ENCODE data around the gene ZKSCAN1. TPM values are rescaled to one million over a fixed set of nuclear protein-coding genes. Genes with fewer than 3 reads are reported as not detected.

Gene ZKSCAN1
- total RNA-seq, 8 experiments from 2014 or later = 26.1 to 68.7 (median 48.3) TPM

GRCh38 chr7:100053215-100053614 lies 37.8 kb downstream of the ZKSCAN1 start:
- H3K27ac ChIP-seq = no peak overlapping the region
- in situ Hi-C loops (cut with MboI; ENCODE audit: low pct_unique_long_range_greater_than_20kb in 2 of 9, low sequenced_read_pairs in 9 of 9, unreplicated experiment in 9 of 9) = no loop called here
- 20 to 100% (median 75%) methylated on average over 1 to 3 of the region's 3 CpGs; no CpG with 5 or more reads in 2 of the 10 experiments for WGBS, 10 experiments
- peaks cover 10 to 12% of the 10 kb centered on the region in 2 donors for H3K4me1 ChIP-seq (replicated peaks in 1 of 2)
- ATAC-seq (replicated peaks in 6 of 8) = peak in 5 of 8 experiments; percentile 10 to 71 (median 34)
- H3K4me3 ChIP-seq = no peak overlapping the region

GRCh38 chr7:100057006-100057405 lies 41.6 kb downstream of the ZKSCAN1 start:
- in situ Hi-C loops (cut with MboI; ENCODE audit: low pct_unique_long_range_greater_than_20kb in 2 of 9, low sequenced_read_pairs in 9 of 9, unreplicated experiment in 9 of 9) = no loop called here
- Histone ChIP-seq H3K27ac (no peak overlapping the region), H3K4me3 (no peak overlapping the region), H3K4me1 (replicated peaks in 1 of 2) (no peaks in the 10 kb centered on the region)
- no peak for ATAC-seq (replicated peaks in 6 of 8)
- WGBS, 10 experiments = 85 to 100% (median 93%) methylated on average over 1 to 6 of the region's 10 CpGs; no CpG with 5 or more reads in 3 of the 10 experiments

- Histone ChIP-seq H3K27ac (no peak overlapping the region), H3K4me1 (replicated peaks in 1 of 2) (no peaks in the 10 kb centered on the region), H3K4me3 (no peak overlapping the region)
- ATAC-seq (replicated peaks in 6 of 8) = no peak
- WGBS, 10 experiments = 67 to 100% (median 93%) methylated on average over 1 to 5 of the region's 5 CpGs
- in situ Hi-C loops (cut with MboI; ENCODE audit: low pct_unique_long_range_greater_than_20kb in 2 of 9, low sequenced_read_pairs in 9 of 9, unreplicated experiment in 9 of 9) = no loop called here
Observed at GRCh38 chr7:100059251-100059739, 43.9 kb downstream of the ZKSCAN1 start.

GRCh38 chr7:100061518-100062193 lies 46.3 kb downstream of the ZKSCAN1 start:
- Histone ChIP-seq H3K4me1 (replicated peaks in 1 of 2) (no peaks in the 10 kb centered on the region), H3K27ac (no peak overlapping the region), H3K4me3 (no peak overlapping the region)
- in situ Hi-C loops (cut with MboI; ENCODE audit: low pct_unique_long_range_greater_than_20kb in 2 of 9, low sequenced_read_pairs in 9 of 9, unreplicated experiment in 9 of 9) = no loop called here
- WGBS, 10 experiments = 81 to 100% (median 95%) methylated on average over 2 to 10 of the region's 11 CpGs
- no peak for ATAC-seq (replicated peaks in 6 of 8)

- H3K4me1 ChIP-seq (replicated peaks in 1 of 2) = no peaks in the 10 kb centered on the region
- no peak overlapping the region for H3K4me3 ChIP-seq
- in situ Hi-C loops (cut with MboI; ENCODE audit: low pct_unique_long_range_greater_than_20kb in 2 of 9, low sequenced_read_pairs in 9 of 9, unreplicated experiment in 9 of 9) = no loop called here
- 79 to 100% (median 100%) methylated on average over 1 to 4 of the region's 4 CpGs; no CpG with 5 or more reads in 2 of the 10 experiments for WGBS, 10 experiments
- H3K27ac ChIP-seq = no peak overlapping the region
- ATAC-seq (replicated peaks in 6 of 8) = no peak
Observed at GRCh38 chr7:100063376-100063775, 48.0 kb downstream of the ZKSCAN1 start.

- in situ Hi-C loops (cut with MboI; ENCODE audit: low pct_unique_long_range_greater_than_20kb in 2 of 9, low sequenced_read_pairs in 9 of 9, unreplicated experiment in 9 of 9) = no loop called here
- 87 to 100% (median 96%) methylated on average over 2 to 5 of the region's 9 CpGs; no CpG with 5 or more reads in 5 of the 10 experiments for WGBS, 10 experiments
- ATAC-seq (replicated peaks in 6 of 8) = no peak
Observed at GRCh38 chr7:100064162-100064561, 48.8 kb downstream of the ZKSCAN1 start.

GRCh38 chr7:100065452-100066186 lies 50.2 kb downstream of the ZKSCAN1 start:
- H3K4me1 ChIP-seq (replicated peaks in 1 of 2) = no peaks in the 10 kb centered on the region
- H3K4me3 ChIP-seq = no peak overlapping the region
- ATAC-seq (replicated peaks in 6 of 8) = peak in 3 of 8 experiments; percentile 3 to 32 (median 17)
- in situ Hi-C loops (cut with MboI; ENCODE audit: low pct_unique_long_range_greater_than_20kb in 2 of 9, low sequenced_read_pairs in 9 of 9, unreplicated experiment in 9 of 9) = no loop called here
- 22 to 95% (median 89%) methylated on average over 2 to 7 of the region's 8 CpGs; no CpG with 5 or more reads in 1 of the 10 experiments for WGBS, 10 experiments
- H3K27ac ChIP-seq = no peak overlapping the region

More at GRCh38 chr7:100064162-100064561, 48.8 kb downstream of the ZKSCAN1 start:
- Histone ChIP-seq H3K4me3 (no peak overlapping the region), H3K4me1 (replicated peaks in 1 of 2) (no peaks in the 10 kb centered on the region), H3K27ac (no peak overlapping the region)

- Histone ChIP-seq H3K4me3 (no peak overlapping the region), H3K27ac (no peak overlapping the region), H3K4me1 (replicated peaks in 1 of 2) (no peaks in the 10 kb centered on the region)
- ATAC-seq (replicated peaks in 6 of 8) = no peak
- in situ Hi-C loops (cut with MboI; ENCODE audit: low pct_unique_long_range_greater_than_20kb in 2 of 9, low sequenced_read_pairs in 9 of 9, unreplicated experiment in 9 of 9) = no loop called here
- 82 to 100% (median 93%) methylated on average over 1 to 5 of the region's 7 CpGs; no CpG with 5 or more reads in 1 of the 10 experiments for WGBS, 10 experiments
Observed at GRCh38 chr7:100066953-100067352, 51.6 kb downstream of the ZKSCAN1 start.

GRCh38 chr7:100069991-100070390 lies 54.6 kb downstream of the ZKSCAN1 start:
- H3K27ac ChIP-seq = no peak overlapping the region
- ATAC-seq (replicated peaks in 6 of 8) = no peak
- 80 to 100% (median 93%) methylated on average over 1 to 5 of the region's 5 CpGs; no CpG with 5 or more reads in 6 of the 10 experiments for WGBS, 10 experiments
- H3K4me3 ChIP-seq = no peak overlapping the region
- in situ Hi-C loops (cut with MboI; ENCODE audit: low pct_unique_long_range_greater_than_20kb in 2 of 9, low sequenced_read_pairs in 9 of 9, unreplicated experiment in 9 of 9) = no loop called here
- H3K4me1 ChIP-seq (replicated peaks in 1 of 2) = no peaks in the 10 kb centered on the region

- Histone ChIP-seq H3K4me1 (replicated peaks in 1 of 2) (no peaks in the 10 kb centered on the region), H3K4me3 (no peak overlapping the region), H3K27ac (no peak overlapping the region)
- in situ Hi-C loops (cut with MboI; ENCODE audit: low pct_unique_long_range_greater_than_20kb in 2 of 9, low sequenced_read_pairs in 9 of 9, unreplicated experiment in 9 of 9) = no loop called here
- ATAC-seq (replicated peaks in 6 of 8) = no peak
- WGBS, 10 experiments = 92 to 100% (median 99%) methylated on average over 1 to 10 of the region's 11 CpGs; no CpG with 5 or more reads in 1 of the 10 experiments
Observed at GRCh38 chr7:100071018-100071723, 55.8 kb downstream of the ZKSCAN1 start.

- in situ Hi-C loops (cut with MboI; ENCODE audit: low pct_unique_long_range_greater_than_20kb in 2 of 9, low sequenced_read_pairs in 9 of 9, unreplicated experiment in 9 of 9) = no loop called here
- no peak overlapping the region for H3K27ac ChIP-seq
- no peak for ATAC-seq (replicated peaks in 6 of 8)
- no peaks in the 10 kb centered on the region for H3K4me1 ChIP-seq (replicated peaks in 1 of 2)
- no peak overlapping the region for H3K4me3 ChIP-seq
- 91 to 100% (median 95%) methylated on average over 4 to 9 of the region's 10 CpGs for WGBS, 10 experiments
Observed at GRCh38 chr7:100072462-100072861, 57.1 kb downstream of the ZKSCAN1 start.

- in situ Hi-C loops (cut with MboI; ENCODE audit: low pct_unique_long_range_greater_than_20kb in 2 of 9, low sequenced_read_pairs in 9 of 9, unreplicated experiment in 9 of 9) = no loop called here
Observed at GRCh38 chr7:100074841-100075240, 59.4 kb downstream of the ZKSCAN1 start.

GRCh38 chr7:100075418-100075817 lies 60.0 kb downstream of the ZKSCAN1 start:
- no peak for ATAC-seq (replicated peaks in 6 of 8)
- H3K27ac ChIP-seq = no peak overlapping the region
- in situ Hi-C loops (cut with MboI; ENCODE audit: low pct_unique_long_range_greater_than_20kb in 2 of 9, low sequenced_read_pairs in 9 of 9, unreplicated experiment in 9 of 9) = no loop called here
- 96 to 100% (median 100%) methylated on average over 1 to 6 of the region's 6 CpGs; no CpG with 5 or more reads in 2 of the 10 experiments for WGBS, 10 experiments
- peaks cover 5 to 6% of the 10 kb centered on the region in 2 donors for H3K4me1 ChIP-seq (replicated peaks in 1 of 2)
- no peak overlapping the region for H3K4me3 ChIP-seq

More at GRCh38 chr7:100074841-100075240, 59.4 kb downstream of the ZKSCAN1 start:
- no peak for ATAC-seq (replicated peaks in 6 of 8)
- Histone ChIP-seq H3K27ac (no peak overlapping the region), H3K4me3 (no peak overlapping the region), H3K4me1 (replicated peaks in 1 of 2) (peaks cover 0 to under 1% of the 10 kb centered on the region in 2 donors)
- WGBS, 10 experiments = 82 to 100% (median 98%) methylated on average over 1 to 7 of the region's 7 CpGs; no CpG with 5 or more reads in 2 of the 10 experiments
